BE2C (cell line): ENCODE results near the gene NUTM2F.
"Not testable (repeated sequence)": the region's sequence is repeated elsewhere in the genome, so short reads cannot be mapped to it uniquely, and the experiment has no call there.

Experiments used
- DNase-seq: peaks from one replicate; pipeline ENCODE4 v3.0.0-alpha.2; 2020
- H3K27me3 ChIP-seq: fragments of 250-450 bp; sonication (Bioruptor Pico); 2 replicates; pipeline ENCODE4 v1.5.1; 2020; ENCODE audit warnings: mild to moderate bottlenecking
- H3K36me3 ChIP-seq: fragments of 250-450 bp; sonication (Bioruptor Pico); 2 replicates; pipeline ENCODE4 v1.5.1; 2020; ENCODE audit warnings: mild to moderate bottlenecking
- H3K4me1 ChIP-seq: fragments of 250-450 bp; sonication (Bioruptor Pico); 2 replicates; pipeline ENCODE4 v1.5.1; 2020
- H3K4me3 ChIP-seq: 2 replicates; pipeline ENCODE4 v1.5.1; 2011; ENCODE audit warnings: low read depth, low read length
- H3K9me3 ChIP-seq: fragments of 250-450 bp; sonication (Bioruptor Pico); 2 replicates; pipeline ENCODE4 v1.5.1; 2020
- CTCF ChIP-seq: IDR thresholded peaks from 2 replicates; pipeline ENCODE4 v1.5.1; 2012; ENCODE audit warnings: mild to moderate bottlenecking, low read depth, low read length

Gene NUTM2F

DNA sequence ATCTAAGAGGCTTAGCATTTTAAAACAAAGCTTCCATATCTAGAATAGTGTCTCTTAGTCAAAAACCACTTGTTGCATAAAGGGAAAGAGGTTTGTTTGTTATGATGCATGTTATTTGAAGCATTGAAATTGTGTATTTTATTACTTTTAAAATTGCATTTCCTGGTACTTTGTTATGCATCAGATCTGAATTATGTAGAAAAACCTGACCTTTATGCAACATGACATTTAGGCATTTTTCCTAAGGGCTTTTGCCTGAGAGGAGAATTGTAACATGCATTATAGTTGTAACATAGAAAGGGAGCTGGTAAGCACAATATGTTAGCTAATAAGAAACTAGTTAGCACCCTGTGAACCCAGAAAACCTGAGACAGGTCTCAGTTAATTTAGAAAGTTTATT lies 47.3 kb downstream of the NUTM2F start:
- H3K4me3 ChIP-seq: no peak overlapping the region
- DNase-seq: no peak
- H3K36me3 ChIP-seq: peaks cover 12% of the 10 kb centered on the region
- no peaks in the 10 kb centered on the region for H3K9me3 ChIP-seq
- TF ChIP-seq CTCF: no peak
- H3K4me1 ChIP-seq: no peaks in the 10 kb centered on the region
- no peaks in the 10 kb centered on the region for H3K27me3 ChIP-seq

DNA sequence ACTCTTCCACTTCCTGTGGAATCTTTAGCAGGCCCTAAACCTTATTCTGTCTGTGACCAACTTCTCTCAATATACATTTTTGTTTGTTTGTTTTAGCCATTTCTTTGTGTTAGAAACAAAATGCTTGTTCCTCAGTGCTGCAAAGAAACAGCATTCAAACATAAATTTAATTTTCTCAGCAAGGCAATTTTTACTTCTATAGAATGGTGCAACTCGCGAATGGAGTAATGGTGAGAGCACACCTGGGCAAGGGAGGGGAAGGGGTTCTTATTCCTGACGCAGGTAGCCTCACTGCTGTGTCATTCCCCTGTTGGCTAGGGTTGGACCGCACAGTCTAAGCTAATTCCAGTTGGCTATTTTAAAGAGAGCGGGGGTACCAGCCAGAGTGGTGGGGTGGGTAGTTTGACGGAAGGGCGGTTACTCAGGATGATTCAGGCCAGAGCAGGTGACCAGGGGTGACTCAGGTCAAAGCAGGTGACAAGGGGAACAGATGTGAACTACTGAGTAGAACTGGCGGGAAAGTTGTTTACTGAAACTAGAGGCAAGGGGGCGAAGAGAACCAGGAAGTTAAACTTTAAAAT lies 47.9 kb downstream of the NUTM2F start:
- Histone ChIP-seq H3K9me3 (no peaks in the 10 kb centered on the region), H3K36me3 (peaks cover 12% of the 10 kb centered on the region), H3K27me3 (no peaks in the 10 kb centered on the region), H3K4me3 (no peak overlapping the region), H3K4me1 (no peaks in the 10 kb centered on the region)
- DNase-seq: no peak
- no peak for TF ChIP-seq CTCF

- Histone ChIP-seq H3K4me3 (no peak overlapping the region), H3K4me1 (no peaks in the 10 kb centered on the region), H3K36me3 (peaks cover 12% of the 10 kb centered on the region), H3K9me3 (no peaks in the 10 kb centered on the region), H3K27me3 (no peaks in the 10 kb centered on the region)
- no peak for DNase-seq
- TF ChIP-seq CTCF: no peak
These were observed 50.4 kb downstream of the NUTM2F start for GRCh38 chr9:94277885-94278536.

GRCh38 chr9:94277029-94277428 lies 51.4 kb downstream of the NUTM2F start:
- H3K27me3 ChIP-seq, H3K4me1 ChIP-seq, H3K4me3 ChIP-seq, H3K9me3 ChIP-seq, DNase-seq: not testable (repeated sequence)
- H3K36me3 ChIP-seq: peaks cover 12% of the 10 kb centered on the region

DNA sequence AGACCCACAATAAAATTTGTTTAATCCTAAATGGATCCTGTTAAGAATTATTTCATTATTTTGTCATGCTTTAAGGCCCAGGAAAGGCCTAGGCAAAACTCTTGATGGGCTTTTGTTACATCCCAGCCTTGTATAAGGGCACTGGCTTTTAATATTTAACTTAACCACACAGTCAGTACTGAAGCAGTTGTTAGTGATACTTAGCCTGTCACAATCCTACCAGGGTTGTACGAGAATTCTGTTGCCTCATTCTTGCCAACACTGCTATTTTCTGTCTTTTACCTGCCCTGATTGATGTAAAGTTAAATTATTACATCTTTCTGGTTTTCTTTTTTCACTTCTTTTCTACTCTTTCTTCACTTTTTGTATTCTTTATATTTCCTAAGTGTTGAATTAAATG lies 58.4 kb downstream of the NUTM2F start:
- H3K4me1 ChIP-seq: no peaks in the 10 kb centered on the region; the same call in 1 of the 2 replicates
- peaks cover 2% of the 10 kb centered on the region for H3K9me3 ChIP-seq
- no peak for TF ChIP-seq CTCF
- H3K36me3 ChIP-seq: no peaks in the 10 kb centered on the region
- DNase-seq: no peak
- H3K27me3 ChIP-seq: no peaks in the 10 kb centered on the region
- no peak overlapping the region for H3K4me3 ChIP-seq

- TF ChIP-seq CTCF: no peak
- DNase-seq: peak; percentile 80
- Histone ChIP-seq H3K36me3 (no peaks in the 10 kb centered on the region), H3K4me3 (no peak overlapping the region), H3K4me1 (no peaks in the 10 kb centered on the region; the same call in 1 of the 2 replicates), H3K9me3 (peaks cover 2% of the 10 kb centered on the region), H3K27me3 (no peaks in the 10 kb centered on the region)
These were observed 59.2 kb downstream of the NUTM2F start for GRCh38 chr9:94269264-94269663.
